ENCODE measurements around the gene ABCG1. TPM values are rescaled to one million over a fixed set of nuclear protein-coding genes. Genes with fewer than 3 reads are reported as not detected.
"Not testable (repeated sequence)": the region's sequence is repeated elsewhere in the genome, so short reads cannot be mapped to it uniquely, and the experiment has no call there.

The ABCG1 gene
- total RNA-seq, 1 experiment from 2014 or later = not detected

- Histone ChIP-seq H3K4me1 (no peaks in the 10 kb centered on the region), H3K36me3 (ENCODE audit: control insufficient read depth, insufficient read depth, low read length) (no peaks in the 10 kb centered on the region), H3K4me3 (ENCODE audit: low read depth, low read length) (no peak overlapping the region), H3K9me3 (no peaks in the 10 kb centered on the region), H3K27me3 (replicated peaks; ENCODE audit: control insufficient read depth, insufficient read depth, low read length) (no peaks in the 10 kb centered on the region; the same call in 1 of the 2 replicates)
- Mint-ChIP-seq H3K4me1 (ENCODE audit: low read depth, unreplicated experiment) (no peaks in the 10 kb centered on the region), H3K4me3 (ENCODE audit: unreplicated experiment) (no peak overlapping the region), H3K27ac (ENCODE audit: unreplicated experiment) (no peak overlapping the region), H3K27me3 (ENCODE audit: insufficient read depth, unreplicated experiment) (peaks cover 8% of the 10 kb centered on the region), H3K9me3 (ENCODE audit: unreplicated experiment) (no peaks in the 10 kb centered on the region), H3K36me3 (ENCODE audit: insufficient read depth, unreplicated experiment) (no peaks in the 10 kb centered on the region)
- no peak for TF ChIP-seq CTCF (IDR thresholded peaks at IDR 0.05; ENCODE audit: insufficient read depth in 1 of 2, low read depth in 1 of 2, low read length in 1 of 2, severe bottlenecking in 1 of 2, unreplicated experiment in 1 of 2)
- DNase-seq = no peak
- BruUV-seq (replicated peaks) = no TSS peak
- ChIA-PET POLR2A (no interaction called here), CTCF (no interaction called here)
- intact Hi-C loops (cut with micrococcal nuclease; ENCODE audit: unreplicated experiment) = no loop called here
Measured at GRCh38 chr21:42176859-42177258, 42.1 kb upstream of the ABCG1 start.

- Mint-ChIP-seq H3K4me1 (ENCODE audit: low read depth, unreplicated experiment) (no peaks in the 10 kb centered on the region), H3K27ac (ENCODE audit: unreplicated experiment) (no peak overlapping the region), H3K27me3 (ENCODE audit: insufficient read depth, unreplicated experiment) (peaks cover 8% of the 10 kb centered on the region), H3K9me3 (ENCODE audit: unreplicated experiment) (no peaks in the 10 kb centered on the region), H3K4me3 (ENCODE audit: unreplicated experiment) (no peak overlapping the region), H3K36me3 (ENCODE audit: insufficient read depth, unreplicated experiment) (no peaks in the 10 kb centered on the region)
- H3K9me3 ChIP-seq = peaks cover 4% of the 10 kb centered on the region; the same call in 1 of the 2 replicates
- no peak for DNase-seq
- POLR2A ChIA-PET = no interaction called here
- TF ChIP-seq CTCF (IDR thresholded peaks at IDR 0.05; ENCODE audit: insufficient read depth in 1 of 2, low read depth in 1 of 2, low read length in 1 of 2, severe bottlenecking in 1 of 2, unreplicated experiment in 1 of 2) = no peak
- BruUV-seq (replicated peaks) = no TSS peak
- CTCF ChIA-PET = no interaction called here
- H3K4me3 ChIP-seq (ENCODE audit: low read depth, low read length) = no peak overlapping the region
- no peaks in the 10 kb centered on the region; the same call in 1 of the 2 replicates for H3K27me3 ChIP-seq (replicated peaks; ENCODE audit: control insufficient read depth, insufficient read depth, low read length)
- intact Hi-C loops (cut with micrococcal nuclease; ENCODE audit: unreplicated experiment) = no loop called here
- no peaks in the 10 kb centered on the region for H3K36me3 ChIP-seq (ENCODE audit: control insufficient read depth, insufficient read depth, low read length)
- no peaks in the 10 kb centered on the region for H3K4me1 ChIP-seq
Measured at GRCh38 chr21:42179316-42179715, 39.6 kb upstream of the ABCG1 start.

- POLR2A ChIA-PET; CTCF ChIA-PET; BruUV-seq (replicated peaks); H3K27me3 ChIP-seq (replicated peaks; ENCODE audit: control insufficient read depth, insufficient read depth, low read length); H3K36me3 Mint-ChIP-seq (ENCODE audit: insufficient read depth, unreplicated experiment); H3K9me3 ChIP-seq; H3K27me3 Mint-ChIP-seq (ENCODE audit: insufficient read depth, unreplicated experiment); H3K4me1 Mint-ChIP-seq (ENCODE audit: low read depth, unreplicated experiment); DNase-seq; intact Hi-C loops (cut with micrococcal nuclease; ENCODE audit: unreplicated experiment); H3K4me1 ChIP-seq; H3K9me3 Mint-ChIP-seq (ENCODE audit: unreplicated experiment); H3K4me3 ChIP-seq (ENCODE audit: low read depth, low read length); H3K27ac Mint-ChIP-seq (ENCODE audit: unreplicated experiment); H3K4me3 Mint-ChIP-seq (ENCODE audit: unreplicated experiment); H3K36me3 ChIP-seq (ENCODE audit: control insufficient read depth, insufficient read depth, low read length): not testable (repeated sequence)
Measured at GRCh38 chr21:42180001-42180400, 38.9 kb upstream of the ABCG1 start.

Data from Caco-2 (cell line).